Measurements from ENCODE around the gene TCTN2.

GRCh38 chr12:123749355-123749754 is 78.4 kb downstream of the TCTN2 start:
- TF ChIP-seq CTCF (conservative IDR thresholded peaks at IDR 0.05 in 1 of 2, IDR thresholded peaks at IDR 0.05 in 1 of 2; ENCODE audit: extremely low read depth in 1 of 2, insufficient read depth in 1 of 2, low read depth in 1 of 2, low read length in 2 of 2): no peak
- TF ChIP-seq EZH2 (IDR thresholded peaks at IDR 0.05; ENCODE audit: borderline replicate concordance, low read length): no peak

All from mammary epithelial cell (primary cell).